ENCODE measurements around the gene EPHB1.

DNA sequence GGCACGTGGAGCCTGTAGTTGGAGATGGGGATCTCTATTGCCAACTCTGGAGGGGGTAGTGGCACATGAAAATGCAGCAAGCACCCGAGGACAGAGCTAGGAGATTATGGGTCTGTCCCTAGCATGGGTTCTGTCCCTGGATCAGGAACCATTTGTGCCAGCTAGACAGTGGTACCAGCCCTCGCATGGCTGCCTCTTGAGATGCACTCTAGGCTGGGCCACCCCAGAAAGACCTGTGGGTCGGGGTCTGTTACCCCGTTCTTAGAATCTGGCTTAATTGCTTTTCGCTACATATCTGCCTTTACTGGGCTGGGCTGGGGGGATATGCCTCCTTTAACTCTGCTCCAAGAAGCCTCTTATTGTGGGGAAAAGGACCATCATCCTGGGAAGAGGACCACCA is 54.5 kb downstream of the EPHB1 start:
- TF ChIP-seq, protein P1, sequence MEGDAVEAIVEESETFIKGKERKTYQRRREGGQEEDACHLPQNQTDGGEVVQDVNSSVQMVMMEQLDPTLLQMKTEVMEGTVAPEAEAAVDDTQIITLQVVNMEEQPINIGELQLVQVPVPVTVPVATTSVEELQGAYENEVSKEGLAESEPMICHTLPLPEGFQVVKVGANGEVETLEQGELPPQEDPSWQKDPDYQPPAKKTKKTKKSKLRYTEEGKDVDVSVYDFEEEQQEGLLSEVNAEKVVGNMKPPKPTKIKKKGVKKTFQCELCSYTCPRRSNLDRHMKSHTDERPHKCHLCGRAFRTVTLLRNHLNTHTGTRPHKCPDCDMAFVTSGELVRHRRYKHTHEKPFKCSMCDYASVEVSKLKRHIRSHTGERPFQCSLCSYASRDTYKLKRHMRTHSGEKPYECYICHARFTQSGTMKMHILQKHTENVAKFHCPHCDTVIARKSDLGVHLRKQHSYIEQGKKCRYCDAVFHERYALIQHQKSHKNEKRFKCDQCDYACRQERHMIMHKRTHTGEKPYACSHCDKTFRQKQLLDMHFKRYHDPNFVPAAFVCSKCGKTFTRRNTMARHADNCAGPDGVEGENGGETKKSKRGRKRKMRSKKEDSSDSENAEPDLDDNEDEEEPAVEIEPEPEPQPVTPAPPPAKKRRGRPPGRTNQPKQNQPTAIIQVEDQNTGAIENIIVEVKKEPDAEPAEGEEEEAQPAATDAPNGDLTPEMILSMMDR (IDR thresholded peaks at IDR 0.05; ENCODE audit: poor library complexity, severe bottlenecking) = no peak
- TF ChIP-seq RAD21 (conservative IDR thresholded peaks at IDR 0.05) = no peak
- no peak for TF ChIP-seq EZH2 (IDR thresholded peaks at IDR 0.05; ENCODE audit: borderline replicate concordance, insufficient read depth, low read length, poor library complexity, severe bottlenecking)
- no peak for TF ChIP-seq TAF1 (IDR thresholded peaks at IDR 0.05; ENCODE audit: low read depth)
